NCI-H2196 treated with DMSO at 0.1 percent for 48 hours (cell line): ENCODE measurements around the gene CNTN5.
"Not testable (repeated sequence)": the region's sequence is repeated elsewhere in the genome, so short reads cannot be mapped to it uniquely, and the experiment has no call there.

Source experiments
- DNase-seq: peaks from one replicate; lab custom pipeline; 2025; ENCODE audit not compliant: unreplicated experiment; lab: John Stamatoyannopoulos, UW

CNTN5 gene

GRCh38 chr11:99020352-99021225 lies at the start of gene CNTN5:
Gene CNTN5 (plus strand): TSS chr11:99020949.
- no peak for DNase-seq

GRCh38 chr11:98979205-98979604 lies 41.5 kb upstream of the CNTN5 start:
- no peak for DNase-seq

GRCh38 chr11:99015634-99016454 lies 4.9 kb upstream of the CNTN5 start:
- DNase-seq: peak; percentile 47

- no peak for DNase-seq
Observed at GRCh38 chr11:99019696-99020095, 1.1 kb upstream of the CNTN5 start.

- no peak for DNase-seq
Observed at GRCh38 chr11:99037057-99037456, 16.3 kb downstream of the CNTN5 start.

- no peak for DNase-seq
Observed at GRCh38 chr11:99063331-99063730, 42.6 kb downstream of the CNTN5 start.

GRCh38 chr11:99065121-99065520 lies 44.4 kb downstream of the CNTN5 start:
- no peak for DNase-seq

GRCh38 chr11:99066618-99067317 lies 46.0 kb downstream of the CNTN5 start:
- no peak for DNase-seq

GRCh38 chr11:99068832-99069231 lies 48.1 kb downstream of the CNTN5 start:
- no peak for DNase-seq

- no peak for DNase-seq
Observed at GRCh38 chr11:99069856-99070444, 49.2 kb downstream of the CNTN5 start.

- no peak for DNase-seq
Observed at GRCh38 chr11:99079576-99079975, 58.8 kb downstream of the CNTN5 start.

GRCh38 chr11:99080154-99080553 lies 59.4 kb downstream of the CNTN5 start:
- no peak for DNase-seq

GRCh38 chr11:99098258-99098657 lies 77.5 kb downstream of the CNTN5 start:
- no peak for DNase-seq

- no peak for DNase-seq
Observed at GRCh38 chr11:99098751-99099150, 78.0 kb downstream of the CNTN5 start.

GRCh38 chr11:99117603-99118002 lies 96.9 kb downstream of the CNTN5 start:
- DNase-seq: no peak

GRCh38 chr11:99133862-99134261 lies 113.1 kb downstream of the CNTN5 start:
- DNase-seq: not testable (repeated sequence)

GRCh38 chr11:99135508-99135907 lies 114.8 kb downstream of the CNTN5 start:
- no peak for DNase-seq

- no peak for DNase-seq
Observed at GRCh38 chr11:99142237-99142636, 121.5 kb downstream of the CNTN5 start.

GRCh38 chr11:99148352-99148751 lies 127.6 kb downstream of the CNTN5 start:
- DNase-seq: no peak

GRCh38 chr11:99154277-99154676 lies 133.5 kb downstream of the CNTN5 start:
- DNase-seq: no peak

GRCh38 chr11:99160447-99160846 lies 139.7 kb downstream of the CNTN5 start:
- no peak for DNase-seq
